Left lung (tissue), 10 donors: ENCODE measurements around the gene OR2T34. TPM values are rescaled to one million over a fixed set of nuclear protein-coding genes. Genes with fewer than 3 reads are reported as not detected.

Experiments used
- ATAC-seq: fragments of 200-7000 bp; cut with Tn5 transposase; one replicate; pipeline ENCODE4 v1.9.1; 2020; ENCODE audit warnings: moderate library complexity
- DNase-seq, 4 donors: peaks; one replicate each; pipeline ENCODE4 v3.0.0-alpha.2; 2013 to 2020
- H3K27ac ChIP-seq, 2 donors: fragments of 200-600 bp; sonication (generic) in 1 of 2; one replicate each; pipeline versions ENCODE4 v1.5.0 to v1.8.0; 2020 to 2021
- H3K27me3 ChIP-seq, 2 donors: fragments of 200-600 bp; sonication (generic) in 1 of 2; one replicate each; pipeline versions ENCODE4 v1.5.0 to v1.8.0; 2020 to 2021
- H3K36me3 ChIP-seq, 2 donors: fragments of 200-600 bp; sonication (generic) in 1 of 2; one replicate each; pipeline versions ENCODE4 v1.5.0 to v1.8.0; 2020 to 2021
- H3K4me1 ChIP-seq, 2 donors: fragments of 200-600 bp; one replicate each; pipeline ENCODE4 v1.8.0; 2021
- H3K4me3 ChIP-seq, 2 donors: fragments of 200-600 bp; sonication (generic) in 1 of 2; one replicate each; pipeline versions ENCODE4 v1.5.0 to v1.8.0; 2020 to 2021; ENCODE audit warnings: mild to moderate bottlenecking in 1 of 2
- H3K9me3 ChIP-seq, 2 donors: fragments of 200-600 bp; sonication (generic) in 1 of 2; one replicate each; pipeline versions ENCODE4 v1.5.0 to v1.8.0; 2020 to 2021
- intact Hi-C, 2 donors: fragments of 100-400 bp; cut with DNase I; formaldehyde crosslinking; loops; one replicate each; pipeline versions ENCODE4 v1.11.2 to v1.14.2; 2022
- polyA plus RNA-seq, 6 donors: library from polyadenylated mRNA; unstranded; fragments of 120-200 nt; gene quantifications; one replicate each; pipeline ENCODE4 v1.2.1, GENCODE V29; 2013; ENCODE audit not compliant: insufficient read length in 6 of 6
- total RNA-seq, 2 donors: library from RNA; stranded (reverse); fragmentation: NEBNext Ultra II Directional; extraction: Animal tissue kit (Norgen Biotek cat#: 25700); gene quantifications; one replicate each; pipeline ENCODE4 v1.2.1, GENCODE V29; 2021
- TF ChIP-seq, protein P1 (sequence below), 2 donors: fragments of 200-600 bp; sonication (generic) in 1 of 2; IDR thresholded peaks; one replicate each; pipeline versions ENCODE4 v1.5.0 to v1.8.0; 2021; ENCODE audit warnings: antibody characterized with exemption in 2 of 2
- donor health status: DM: no; HTN: yes; CAD: no.
- donor health status: DM: no; HTN: no; CAD: no.

Gene OR2T34
- total and polyA plus RNA-seq, 8 donors: not detected

GRCh38 chr1:248596615-248597014, 22.1 kb upstream of the OR2T34 start:
- ATAC-seq: no peak
- Histone ChIP-seq H3K27me3 (no peaks in the 10 kb centered on the region), H3K4me3 (no peak overlapping the region), H3K27ac (no peak overlapping the region), H3K36me3 (no peaks in the 10 kb centered on the region), H3K4me1 (no peaks in the 10 kb centered on the region), H3K9me3 (no peaks in the 10 kb centered on the region)
- TF ChIP-seq, protein P1, sequence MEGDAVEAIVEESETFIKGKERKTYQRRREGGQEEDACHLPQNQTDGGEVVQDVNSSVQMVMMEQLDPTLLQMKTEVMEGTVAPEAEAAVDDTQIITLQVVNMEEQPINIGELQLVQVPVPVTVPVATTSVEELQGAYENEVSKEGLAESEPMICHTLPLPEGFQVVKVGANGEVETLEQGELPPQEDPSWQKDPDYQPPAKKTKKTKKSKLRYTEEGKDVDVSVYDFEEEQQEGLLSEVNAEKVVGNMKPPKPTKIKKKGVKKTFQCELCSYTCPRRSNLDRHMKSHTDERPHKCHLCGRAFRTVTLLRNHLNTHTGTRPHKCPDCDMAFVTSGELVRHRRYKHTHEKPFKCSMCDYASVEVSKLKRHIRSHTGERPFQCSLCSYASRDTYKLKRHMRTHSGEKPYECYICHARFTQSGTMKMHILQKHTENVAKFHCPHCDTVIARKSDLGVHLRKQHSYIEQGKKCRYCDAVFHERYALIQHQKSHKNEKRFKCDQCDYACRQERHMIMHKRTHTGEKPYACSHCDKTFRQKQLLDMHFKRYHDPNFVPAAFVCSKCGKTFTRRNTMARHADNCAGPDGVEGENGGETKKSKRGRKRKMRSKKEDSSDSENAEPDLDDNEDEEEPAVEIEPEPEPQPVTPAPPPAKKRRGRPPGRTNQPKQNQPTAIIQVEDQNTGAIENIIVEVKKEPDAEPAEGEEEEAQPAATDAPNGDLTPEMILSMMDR (IDR thresholded peaks at IDR 0.05): no peak
- intact Hi-C loops: no loop called here
- DNase-seq: no peak

DNA sequence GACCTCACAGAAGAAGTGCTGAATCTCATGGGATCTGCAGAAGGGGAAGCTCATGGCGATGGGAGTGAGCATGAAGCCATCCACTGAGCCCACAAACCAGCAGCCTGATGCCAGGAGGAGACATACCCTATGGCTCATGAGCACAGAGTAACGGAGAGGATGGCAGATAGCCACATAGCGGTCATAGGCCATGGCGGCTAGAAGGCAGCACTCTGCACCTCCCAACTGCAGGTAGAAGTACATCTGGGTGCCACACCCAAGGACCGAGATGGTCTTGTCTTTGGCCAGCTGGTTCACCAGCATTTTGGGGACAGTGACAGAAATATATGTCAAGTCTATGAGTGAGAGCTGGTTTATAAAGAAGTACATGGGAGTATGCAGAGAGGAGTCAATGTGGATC, 18.7 kb upstream of the OR2T34 start:
- TF ChIP-seq, protein P1 (IDR thresholded peaks at IDR 0.05): no peak
- Histone ChIP-seq H3K4me3 (no peak overlapping the region), H3K27me3 (no peaks in the 10 kb centered on the region), H3K27ac (no peak overlapping the region), H3K4me1 (no peaks in the 10 kb centered on the region), H3K9me3 (no peaks in the 10 kb centered on the region), H3K36me3 (no peaks in the 10 kb centered on the region)
- intact Hi-C loops: no loop called here
- no peak for DNase-seq
- no peak for ATAC-seq

- intact Hi-C loops: no loop called here
- no peak overlapping the region for H3K27ac ChIP-seq
- H3K4me3 ChIP-seq: no peak overlapping the region
- no peak for ATAC-seq
- no peaks in the 10 kb centered on the region for H3K27me3 ChIP-seq
- no peak for DNase-seq
- TF ChIP-seq, protein P1 (IDR thresholded peaks at IDR 0.05): no peak
- H3K9me3 ChIP-seq: no peaks in the 10 kb centered on the region
- H3K36me3 ChIP-seq: no peaks in the 10 kb centered on the region
- no peaks in the 10 kb centered on the region for H3K4me1 ChIP-seq
Measured at GRCh38 chr1:248592655-248593054, 18.1 kb upstream of the OR2T34 start.

- ATAC-seq (no peak), DNase-seq (peak in 1 of 4 donors; percentile 74)
- Histone ChIP-seq H3K27ac (no peak overlapping the region), H3K4me3 (no peak overlapping the region), H3K27me3 (no peaks in the 10 kb centered on the region), H3K4me1 (no peaks in the 10 kb centered on the region), H3K36me3 (no peaks in the 10 kb centered on the region), H3K9me3 (no peaks in the 10 kb centered on the region)
- TF ChIP-seq, protein P1 (IDR thresholded peaks at IDR 0.05): no peak
- intact Hi-C loops: no loop called here
Measured at GRCh38 chr1:248590055-248590454, 15.5 kb upstream of the OR2T34 start.

DNA sequence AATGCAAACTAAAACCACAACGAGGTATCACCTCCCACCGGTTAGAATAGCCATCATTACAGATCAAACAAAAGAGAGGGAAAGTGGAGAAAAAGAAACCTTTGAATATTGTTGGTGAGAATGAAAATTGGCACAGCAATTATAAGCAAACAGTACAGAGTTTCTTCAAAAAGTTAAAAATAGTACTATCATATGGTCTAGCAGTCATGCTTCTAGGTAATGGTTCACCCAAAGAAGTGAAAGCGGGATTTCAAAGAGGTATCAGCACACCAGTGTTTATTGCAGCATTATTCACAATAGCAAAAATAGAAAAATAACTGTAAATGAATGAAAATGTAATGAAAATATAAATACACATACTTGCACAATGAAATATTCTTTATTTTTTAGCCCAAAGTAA, 14.8 kb upstream of the OR2T34 start:
- no peaks in the 10 kb centered on the region for H3K27me3 ChIP-seq
- no peak for ATAC-seq
- no peak overlapping the region for H3K27ac ChIP-seq
- intact Hi-C loops: no loop called here
- no peaks in the 10 kb centered on the region for H3K9me3 ChIP-seq
- H3K4me1 ChIP-seq: no peaks in the 10 kb centered on the region
- no peak for DNase-seq
- no peak overlapping the region for H3K4me3 ChIP-seq
- no peaks in the 10 kb centered on the region for H3K36me3 ChIP-seq
- TF ChIP-seq, protein P1 (IDR thresholded peaks at IDR 0.05): no peak
